Suppressor macrophage treated with lipopolysaccharide for 1 hour (primary cell): ENCODE measurements around the gene TMEM52.

Source experiments
- DNase-seq, 3 donors: peaks; one replicate each; pipeline ENCODE4 v3.0.0-alpha.2; 2020 to 2022

TMEM52 gene

DNA sequence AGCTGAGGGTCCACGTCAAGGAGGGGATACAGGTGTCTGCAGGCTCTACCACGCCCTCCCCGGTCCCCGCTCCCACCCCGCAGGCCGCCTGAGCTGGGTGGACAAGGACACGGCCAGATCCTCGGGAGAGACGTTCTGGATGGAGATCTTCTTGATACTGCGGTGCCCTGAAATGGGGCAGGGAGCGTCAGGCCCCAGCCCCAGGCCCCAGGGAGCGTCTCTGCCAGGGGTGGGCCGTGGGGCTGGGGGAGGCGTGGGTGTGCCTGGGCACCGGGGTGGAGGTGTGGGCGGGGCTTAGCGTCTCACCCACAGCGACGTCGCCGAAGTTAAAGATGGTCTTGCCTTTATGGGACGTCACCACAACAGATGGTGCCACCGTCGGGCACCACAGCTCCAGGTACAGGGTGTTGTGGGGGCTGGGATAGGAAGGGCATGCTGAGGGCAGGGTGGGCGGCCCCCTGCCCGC, 7.3 kb upstream of the TMEM52 start:
- no peak for DNase-seq

DNA sequence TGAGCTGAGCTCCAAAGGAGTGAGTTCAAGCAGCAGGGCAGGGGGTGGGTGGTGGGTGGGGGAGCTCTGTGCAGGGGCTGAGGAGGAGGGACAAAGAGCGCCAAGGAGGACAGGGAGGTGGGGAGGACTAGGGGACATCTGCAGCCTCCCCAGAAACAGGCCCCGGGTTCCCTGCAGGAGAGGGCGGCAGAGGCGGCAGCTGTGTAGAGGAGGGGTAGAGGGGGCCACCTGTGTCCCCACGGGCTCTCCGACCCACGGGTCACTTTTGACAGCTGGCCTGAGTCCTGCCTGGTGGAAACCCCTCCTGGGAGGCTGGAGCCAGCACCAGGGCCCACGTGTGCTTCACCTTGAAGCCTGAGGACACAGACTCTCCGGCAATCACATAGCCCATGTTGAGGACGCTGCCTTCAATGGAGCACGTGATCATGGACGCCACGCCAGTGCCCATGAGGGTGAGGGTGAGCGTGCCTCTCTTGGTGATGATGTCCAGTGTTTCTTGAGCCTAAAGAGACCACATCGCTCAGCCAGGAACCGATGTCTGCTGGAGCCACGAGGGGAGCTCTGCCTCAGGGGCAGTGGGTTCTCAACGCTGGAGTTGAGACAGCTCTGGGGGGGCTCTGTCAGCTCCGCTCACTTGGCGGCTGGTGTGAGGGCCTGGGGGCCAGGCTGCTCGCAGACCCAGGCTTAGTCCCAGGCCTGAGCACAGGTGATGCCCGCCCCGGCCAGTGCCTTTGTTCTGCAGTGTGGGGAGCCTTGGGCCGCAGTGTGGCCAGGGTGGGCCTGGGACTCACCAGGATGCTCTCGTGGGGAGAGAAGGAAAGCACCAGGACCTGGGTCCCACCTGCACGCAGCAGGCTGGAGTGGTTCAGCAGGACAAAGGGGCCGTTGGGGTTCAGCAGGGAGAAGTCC, 6.6 kb upstream of the TMEM52 start:
- no peak for DNase-seq

GRCh38 chr1:1924849-1925248, 5.8 kb upstream of the TMEM52 start:
- DNase-seq = no peak

GRCh38 chr1:1924386-1924785, 5.3 kb upstream of the TMEM52 start:
- no peak for DNase-seq

GRCh38 chr1:1922956-1923833, 4.1 kb upstream of the TMEM52 start:
- DNase-seq = no peak

- DNase-seq = no peak
Observed at GRCh38 chr1:1922702-1922955, 3.5 kb upstream of the TMEM52 start.

DNA sequence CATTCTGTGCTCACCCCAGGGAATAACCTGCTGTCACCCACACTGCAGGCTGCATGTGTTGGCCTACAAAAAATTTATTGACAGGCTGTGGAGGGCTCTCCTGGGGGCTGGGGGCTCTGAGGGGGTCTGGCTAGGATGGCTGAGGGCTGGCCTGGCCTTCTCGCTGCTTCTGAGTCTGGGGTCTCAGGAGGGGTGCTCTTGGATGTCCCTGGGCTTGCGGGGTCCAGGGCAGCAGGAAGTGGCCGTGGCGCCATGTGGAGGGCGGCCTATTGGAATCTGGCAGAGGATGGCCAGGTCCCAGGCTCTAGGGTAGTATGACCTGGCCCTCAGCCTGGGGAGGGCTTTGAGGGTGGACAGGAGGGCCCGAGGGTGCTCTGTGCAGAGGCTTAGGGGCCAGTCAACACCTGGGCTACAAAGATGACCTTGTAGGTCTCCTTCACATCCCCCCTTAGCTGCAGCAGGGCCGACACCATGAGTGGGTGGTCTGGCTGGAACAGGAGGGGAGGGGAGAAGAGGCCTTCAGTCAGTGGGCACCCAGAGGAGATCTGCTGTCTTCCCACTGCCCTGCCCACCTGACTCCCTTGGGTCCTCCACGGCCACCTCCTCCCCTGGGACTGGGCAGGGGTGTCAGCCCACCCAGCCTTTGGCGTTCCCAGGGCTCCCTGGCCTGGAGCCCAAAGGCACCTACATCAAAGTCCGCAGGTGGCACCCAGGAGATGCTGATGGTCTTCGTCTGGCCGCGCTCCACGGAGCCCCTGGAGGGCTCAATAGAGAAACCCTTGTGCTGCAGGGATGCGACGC, 3.0 kb upstream of the TMEM52 start:
- DNase-seq = no peak

DNA sequence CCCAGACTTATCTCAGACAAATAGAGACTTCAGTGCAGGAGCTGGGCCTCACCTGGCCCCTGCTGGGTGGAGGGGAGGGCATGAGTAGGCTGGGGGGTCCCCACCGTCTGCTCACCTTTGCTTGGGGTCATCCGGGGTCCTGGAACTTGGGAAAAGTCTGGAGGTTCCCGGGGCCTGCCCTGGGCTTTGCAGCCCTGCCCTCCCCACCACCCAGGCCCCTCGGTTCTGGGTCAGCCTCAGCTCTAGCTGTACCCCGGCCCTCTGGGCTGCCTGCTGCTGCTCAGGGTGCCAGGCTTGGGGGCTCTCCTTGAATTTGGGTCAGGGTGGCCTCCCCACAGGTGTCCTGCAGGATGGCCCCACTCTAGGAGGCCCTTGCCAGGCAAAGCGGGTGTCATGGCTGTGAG, 2.4 kb upstream of the TMEM52 start:
- no peak for DNase-seq

- DNase-seq = no peak
Observed at GRCh38 chr1:1920608-1921458, 1.8 kb upstream of the TMEM52 start.

DNA sequence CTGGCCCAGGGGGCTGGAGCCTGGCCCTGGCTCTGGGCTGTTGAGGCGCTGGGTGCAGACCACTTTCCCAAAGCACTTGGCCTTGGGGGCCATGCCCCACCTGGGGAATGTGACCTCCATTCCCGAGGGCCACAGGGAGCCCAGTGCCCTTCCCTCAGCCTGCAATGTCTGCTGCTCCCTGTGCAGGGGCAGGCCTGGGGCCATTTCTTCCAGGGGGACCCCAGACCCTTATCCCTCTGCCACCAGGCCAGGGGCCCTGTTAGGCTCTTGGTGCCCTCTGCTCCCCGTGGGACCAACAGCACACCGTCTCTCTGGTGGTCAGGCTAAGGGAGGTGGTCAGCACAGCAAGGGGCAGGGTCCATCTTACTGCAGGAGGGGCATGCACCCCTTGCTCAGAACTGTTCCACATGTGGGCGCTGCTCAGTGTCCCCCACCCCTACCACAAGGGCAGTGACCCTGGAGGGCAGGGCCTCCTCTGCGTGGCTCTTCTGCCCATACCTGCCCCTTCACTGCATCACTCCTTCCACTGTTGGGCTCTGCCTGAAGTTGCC, 1.1 kb upstream of the TMEM52 start:
- no peak for DNase-seq

GRCh38 chr1:1919304-1920056, 401 bp upstream of the TMEM52 start:
- peak; percentile 98 to 100 (median 99) for DNase-seq

GRCh38 chr1:1917995-1918900, 831 bp downstream of the TMEM52 start:
- peak; percentile 19 to 40 (median 30) for DNase-seq

DNA sequence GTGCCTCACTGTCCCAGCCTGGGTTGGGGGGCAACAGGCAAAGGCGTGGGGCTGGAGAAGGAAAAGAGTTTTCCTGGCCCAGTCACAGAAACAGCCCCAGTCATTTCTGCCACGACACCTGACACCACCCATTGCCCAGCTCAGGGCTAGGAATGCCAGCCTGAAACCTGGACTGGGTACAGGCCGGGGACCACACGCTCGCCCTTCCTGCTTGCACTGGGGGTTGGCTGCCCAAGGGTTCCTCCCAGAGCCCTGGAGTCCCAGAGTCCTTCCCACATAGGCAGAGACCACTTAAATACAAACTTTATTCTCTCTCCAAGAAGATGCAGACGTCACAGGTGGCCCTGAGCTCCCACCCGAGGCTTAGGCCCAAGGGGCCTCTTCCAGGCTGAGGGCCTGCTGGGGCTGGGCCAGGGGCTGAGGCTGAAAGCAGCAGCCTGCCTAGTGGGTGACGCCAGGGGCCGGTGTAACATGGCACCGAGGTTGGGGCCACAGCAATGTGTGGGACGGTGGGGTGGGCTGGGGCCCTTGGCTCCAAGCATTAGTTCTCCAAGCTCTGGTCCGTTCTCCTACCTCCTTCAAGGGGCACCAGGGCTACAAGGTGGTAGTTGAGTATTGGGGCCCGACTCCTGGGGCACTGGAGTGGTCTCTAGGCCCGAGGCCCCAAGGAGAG, 1.6 kb downstream of the TMEM52 start:
- DNase-seq = no peak

- no peak for DNase-seq
Observed at GRCh38 chr1:1916851-1917251, 2.2 kb downstream of the TMEM52 start.

GRCh38 chr1:1915911-1916840, 2.9 kb downstream of the TMEM52 start:
- DNase-seq = no peak

DNA sequence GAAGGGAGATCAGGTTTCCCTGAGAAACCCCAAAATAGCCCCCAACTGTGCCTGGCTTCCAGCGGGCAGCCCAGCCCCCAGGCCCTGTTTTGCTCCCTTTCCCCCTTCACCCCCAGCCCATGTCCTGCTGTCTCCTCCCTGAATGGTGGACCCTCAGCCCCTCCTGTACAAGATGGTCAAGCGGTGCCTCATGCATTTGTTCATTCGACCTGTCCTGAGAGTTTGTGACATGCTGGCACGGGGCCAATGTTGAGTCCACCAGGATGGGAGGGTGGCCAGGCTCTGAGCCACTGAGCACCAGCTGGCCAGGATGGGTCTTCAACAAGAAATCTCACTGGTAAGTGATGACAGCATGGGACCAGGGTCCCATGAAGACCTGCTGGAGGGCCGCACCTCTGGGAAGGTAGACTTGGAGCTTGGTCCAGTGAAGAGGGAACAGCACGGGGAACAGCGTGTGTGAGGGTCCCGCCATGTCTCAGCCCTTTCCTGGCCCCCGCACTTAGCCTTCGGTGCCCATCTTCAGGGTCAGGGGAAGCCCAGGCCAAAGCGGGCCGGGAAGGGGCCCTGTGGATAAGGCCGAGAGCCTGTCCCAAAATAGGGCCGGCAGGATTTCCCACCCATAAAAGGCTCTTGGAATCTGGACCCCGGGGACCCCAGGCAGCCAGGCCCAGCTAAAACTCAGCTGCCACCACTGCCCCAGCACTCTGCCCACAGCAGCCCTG, 3.9 kb downstream of the TMEM52 start, which contains the start of gene CALML6:
Gene CALML6 (plus strand): TSS at position 290 of the 722 bp plus-strand sequence. CDS start 21 bp downstream, at position 311.
- no peak for DNase-seq
